Measurements from ENCODE around the gene ATPAF1. TPM values are rescaled to one million over a fixed set of nuclear protein-coding genes. Genes with fewer than 3 reads are reported as not detected.

Gene ATPAF1
- total and polyA plus RNA-seq, 10 of the 15 experiments (the other 5 are each of a cell fraction or from before 2014, with no cell fraction given), result 15.2 to 93.5 (median 48.4) TPM

DNA sequence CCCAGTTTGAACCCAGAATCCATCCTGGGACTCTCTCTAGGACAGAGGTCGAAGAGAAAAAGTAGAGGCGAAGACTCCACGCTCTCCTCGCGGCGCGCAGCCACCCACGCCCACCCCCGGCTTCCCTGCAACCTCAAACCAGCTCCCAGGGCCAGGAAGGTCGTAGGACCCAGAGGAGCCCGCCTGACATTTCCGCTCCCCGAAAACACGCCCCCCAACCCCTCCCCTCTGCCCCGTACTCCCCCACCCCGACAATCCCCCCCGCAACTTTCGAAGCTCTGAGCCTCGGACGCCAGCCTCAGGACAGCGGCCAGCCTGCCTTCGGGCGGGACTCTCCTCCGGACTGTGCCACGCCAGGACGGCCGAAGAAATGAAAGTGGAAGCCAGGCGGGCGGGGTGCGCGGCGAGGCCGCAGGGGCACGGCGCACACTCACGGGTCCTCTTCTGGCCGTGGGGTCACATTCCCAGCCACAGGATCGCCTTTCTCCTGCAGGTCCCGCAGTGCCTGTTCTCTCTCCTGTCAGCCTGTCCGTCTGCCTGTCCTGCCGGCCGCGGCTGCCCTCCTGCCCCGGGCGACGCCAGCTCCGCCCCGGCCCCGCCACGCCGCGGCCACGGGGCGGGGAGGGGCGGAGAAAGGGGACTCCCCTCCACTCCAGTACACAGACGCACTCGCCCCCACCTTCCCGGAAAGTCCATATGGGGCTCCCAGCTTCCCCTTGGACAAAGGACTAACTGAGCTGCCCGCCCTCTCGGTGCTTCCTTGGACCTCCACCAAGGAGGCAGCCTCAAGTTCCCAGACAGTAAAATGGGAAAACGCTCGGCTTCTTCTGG, 51.7 kb downstream of the ATPAF1 start, which contains the start of gene MOB3C:
Gene MOB3C, minus strand, starts transcription at position 535 of the 831 bp plus-strand sequence. CDS start 3,490 bp downstream, outside the sequence.
- WGBS (ENCODE audit: insufficient coverage, insufficient replicate concordance, low lambda C conversion rate, missing lambda C conversion rate), result under 1% methylated on average over 25 of the region's 62 CpGs
- TF ChIP-seq RELA (IDR thresholded peaks at IDR 0.05; ENCODE audit: borderline replicate concordance, partially characterized antibody), result no peak
- 0 out of 2 replicates have a peak, but pooled peaks have one; percentile 18 for TF ChIP-seq ZNF217 (IDR thresholded peaks at IDR 0.05)
- no peak for TF ChIP-seq HDGF (IDR thresholded peaks at IDR 0.05)
- TF ChIP-seq, protein P1, sequence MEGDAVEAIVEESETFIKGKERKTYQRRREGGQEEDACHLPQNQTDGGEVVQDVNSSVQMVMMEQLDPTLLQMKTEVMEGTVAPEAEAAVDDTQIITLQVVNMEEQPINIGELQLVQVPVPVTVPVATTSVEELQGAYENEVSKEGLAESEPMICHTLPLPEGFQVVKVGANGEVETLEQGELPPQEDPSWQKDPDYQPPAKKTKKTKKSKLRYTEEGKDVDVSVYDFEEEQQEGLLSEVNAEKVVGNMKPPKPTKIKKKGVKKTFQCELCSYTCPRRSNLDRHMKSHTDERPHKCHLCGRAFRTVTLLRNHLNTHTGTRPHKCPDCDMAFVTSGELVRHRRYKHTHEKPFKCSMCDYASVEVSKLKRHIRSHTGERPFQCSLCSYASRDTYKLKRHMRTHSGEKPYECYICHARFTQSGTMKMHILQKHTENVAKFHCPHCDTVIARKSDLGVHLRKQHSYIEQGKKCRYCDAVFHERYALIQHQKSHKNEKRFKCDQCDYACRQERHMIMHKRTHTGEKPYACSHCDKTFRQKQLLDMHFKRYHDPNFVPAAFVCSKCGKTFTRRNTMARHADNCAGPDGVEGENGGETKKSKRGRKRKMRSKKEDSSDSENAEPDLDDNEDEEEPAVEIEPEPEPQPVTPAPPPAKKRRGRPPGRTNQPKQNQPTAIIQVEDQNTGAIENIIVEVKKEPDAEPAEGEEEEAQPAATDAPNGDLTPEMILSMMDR (IDR thresholded peaks at IDR 0.05 in 2 of 3, conservative IDR thresholded peaks at IDR 0.05 in 1 of 3; ENCODE audit: control insufficient read depth in 2 of 3, extremely low read depth in 1 of 3, insufficient read depth in 1 of 3, low read depth in 3 of 3, low read length in 3 of 3), result no peak
- no peak for TF ChIP-seq HDAC6 (IDR thresholded peaks at IDR 0.05; ENCODE audit: unreplicated experiment)
- no peak for TF ChIP-seq MTA3 (IDR thresholded peaks at IDR 0.05; ENCODE audit: borderline replicate concordance, low read length)
- peak; percentile 75 for TF ChIP-seq GATAD2B (conservative IDR thresholded peaks at IDR 0.05; ENCODE audit: low read depth)
- peak; percentile 48; the same call in 1 of the 2 replicates for TF ChIP-seq EED (IDR thresholded peaks at IDR 0.05; ENCODE audit: low read depth)
- no peak for TF ChIP-seq TCF3 (IDR thresholded peaks at IDR 0.05; ENCODE audit: borderline replicate concordance, insufficient read depth, low read depth, low read length)
- no peak; the same call in 1 of the 2 replicates for TF ChIP-seq MXI1 (IDR thresholded peaks at IDR 0.05; ENCODE audit: low read depth, low read length)
- TF ChIP-seq, protein P2, sequence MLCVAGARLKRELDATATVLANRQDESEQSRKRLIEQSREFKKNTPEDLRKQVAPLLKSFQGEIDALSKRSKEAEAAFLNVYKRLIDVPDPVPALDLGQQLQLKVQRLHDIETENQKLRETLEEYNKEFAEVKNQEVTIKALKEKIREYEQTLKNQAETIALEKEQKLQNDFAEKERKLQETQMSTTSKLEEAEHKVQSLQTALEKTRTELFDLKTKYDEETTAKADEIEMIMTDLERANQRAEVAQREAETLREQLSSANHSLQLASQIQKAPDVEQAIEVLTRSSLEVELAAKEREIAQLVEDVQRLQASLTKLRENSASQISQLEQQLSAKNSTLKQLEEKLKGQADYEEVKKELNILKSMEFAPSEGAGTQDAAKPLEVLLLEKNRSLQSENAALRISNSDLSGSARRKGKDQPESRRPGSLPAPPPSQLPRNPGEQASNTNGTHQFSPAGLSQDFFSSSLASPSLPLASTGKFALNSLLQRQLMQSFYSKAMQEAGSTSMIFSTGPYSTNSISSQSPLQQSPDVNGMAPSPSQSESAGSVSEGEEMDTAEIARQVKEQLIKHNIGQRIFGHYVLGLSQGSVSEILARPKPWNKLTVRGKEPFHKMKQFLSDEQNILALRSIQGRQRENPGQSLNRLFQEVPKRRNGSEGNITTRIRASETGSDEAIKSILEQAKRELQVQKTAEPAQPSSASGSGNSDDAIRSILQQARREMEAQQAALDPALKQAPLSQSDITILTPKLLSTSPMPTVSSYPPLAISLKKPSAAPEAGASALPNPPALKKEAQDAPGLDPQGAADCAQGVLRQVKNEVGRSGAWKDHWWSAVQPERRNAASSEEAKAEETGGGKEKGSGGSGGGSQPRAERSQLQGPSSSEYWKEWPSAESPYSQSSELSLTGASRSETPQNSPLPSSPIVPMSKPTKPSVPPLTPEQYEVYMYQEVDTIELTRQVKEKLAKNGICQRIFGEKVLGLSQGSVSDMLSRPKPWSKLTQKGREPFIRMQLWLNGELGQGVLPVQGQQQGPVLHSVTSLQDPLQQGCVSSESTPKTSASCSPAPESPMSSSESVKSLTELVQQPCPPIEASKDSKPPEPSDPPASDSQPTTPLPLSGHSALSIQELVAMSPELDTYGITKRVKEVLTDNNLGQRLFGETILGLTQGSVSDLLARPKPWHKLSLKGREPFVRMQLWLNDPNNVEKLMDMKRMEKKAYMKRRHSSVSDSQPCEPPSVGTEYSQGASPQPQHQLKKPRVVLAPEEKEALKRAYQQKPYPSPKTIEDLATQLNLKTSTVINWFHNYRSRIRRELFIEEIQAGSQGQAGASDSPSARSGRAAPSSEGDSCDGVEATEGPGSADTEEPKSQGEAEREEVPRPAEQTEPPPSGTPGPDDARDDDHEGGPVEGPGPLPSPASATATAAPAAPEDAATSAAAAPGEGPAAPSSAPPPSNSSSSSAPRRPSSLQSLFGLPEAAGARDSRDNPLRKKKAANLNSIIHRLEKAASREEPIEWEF (IDR thresholded peaks at IDR 0.05; ENCODE audit: insufficient replicate concordance, low read depth, low read length), result no peak
- no peak for TF ChIP-seq YY1 (IDR thresholded peaks at IDR 0.05; ENCODE audit: low read depth, low read length)
- TF ChIP-seq NFIC (IDR thresholded peaks at IDR 0.05; ENCODE audit: low read depth, low read length), result no peak
- TF ChIP-seq MEF2B (IDR thresholded peaks at IDR 0.05; ENCODE audit: partially characterized antibody, poor library complexity, severe bottlenecking), result no peak
- no peak for TF ChIP-seq RFX5 (IDR thresholded peaks at IDR 0.05; ENCODE audit: low read depth, low read length)
- no peak for TF ChIP-seq CBX3 (IDR thresholded peaks at IDR 0.05; ENCODE audit: borderline replicate concordance, low read depth)

More for the DNA sequence above, 51.7 kb downstream of the ATPAF1 start, which contains the start of gene MOB3C:
- H3K27ac ChIP-seq (ENCODE audit: control insufficient read depth, insufficient read depth), result peak within 1 kb of the TSS; percentile 84
- no peak for FAIRE-seq
- peak within 1 kb of the TSS; percentile 72 for H3K9ac ChIP-seq (ENCODE audit: control insufficient read depth, insufficient read depth, low read length)
- ChIA-PET POLR2A (interaction anchor here (0.7 to 8.8 kb wide), 6 partner anchors 12 to 312 kb away, joined by 3 to 124 read pairs (median 6); partner anchors contain the start of genes ATPAF1 and MKNK1), RAD21 (ENCODE audit: unreplicated experiment) (interaction anchor here (0.9 to 4.3 kb wide), 7 partner anchors 10 to 108 kb away, joined by 3 to 41 read pairs (median 7); partner anchors contain the start of genes EFCAB14 and MKNK1), CTCF (interaction anchor here (0.6 to 4.3 kb wide), 12 partner anchors 10 to 169 kb away, joined by 3 to 30 read pairs (median 3); partner anchors contain the start of gene MKNK1), SMC1A (ENCODE audit: uncharacterized antibody, unreplicated experiment) (interaction anchor here (0.6 to 5.7 kb wide), 8 partner anchors 11 to 102 kb away, joined by 3 to 53 read pairs (median 4); partner anchors contain the start of genes ATPAF1, EFCAB14 and MKNK1)
- H3K4me2 ChIP-seq (ENCODE audit: control insufficient read depth, insufficient read depth), result peak within 1 kb of the TSS; percentile 95
- in situ Hi-C loops (cut with MboI) (no loop called here), intact Hi-C loops (cut with micrococcal nuclease; ENCODE audit: unreplicated experiment) (loop anchor here (5.0 kb wide), 2 partner anchors 51 to 101 kb away; partner anchors contain the start of genes ATPAF1 and EFCAB14)
- H4K20me1 ChIP-seq (ENCODE audit: control insufficient read depth, insufficient read depth), result no peaks in the 10 kb centered on the region
- no peaks in the 10 kb centered on the region for H3K36me3 ChIP-seq (ENCODE audit: control insufficient read depth in 2 of 2, insufficient read depth in 2 of 2, low read length in 1 of 2)
- BruUV-seq (replicated peaks), result no TSS peak
- peaks cover 48% of the 10 kb centered on the region for H3K4me1 ChIP-seq (ENCODE audit: control insufficient read depth, insufficient read depth, low read length)
- DNase-seq (ENCODE audit: low read depth, low spot score), result peak; percentile 15
- no peaks in the 10 kb centered on the region for H3K9me3 ChIP-seq (replicated peaks; ENCODE audit: control insufficient read depth, insufficient read depth, low read length)
- no peaks in the 10 kb centered on the region for H3K27me3 ChIP-seq (replicated peaks in 1 of 2; ENCODE audit: control insufficient read depth in 2 of 2, insufficient read depth in 2 of 2, low read length in 1 of 2)
- peak within 1 kb of the TSS; percentile 93 for H2AFZ ChIP-seq (ENCODE audit: control insufficient read depth, low read depth, low read length)
- H3K4me3 ChIP-seq, result peak within 1 kb of the TSS; percentile 96
- ATAC-seq, result peak; percentile 82
- H3K79me2 ChIP-seq (ENCODE audit: control insufficient read depth, insufficient read depth, low read length), result peaks cover 33% of the 10 kb centered on the region
